A673 (cell line): ENCODE measurements around the gene TMEFF2. TPM values are rescaled to one million over a fixed set of nuclear protein-coding genes. Genes with fewer than 3 reads are reported as not detected.

Experiments
- BruUV-seq: library from RNA; stranded (reverse); fragments of 400-500 nt; replicated peaks from 2 replicates; lab custom pipeline; 2021; lab: Mats Ljungman, UMichigan
- CTCF ChIA-PET: fragments of 300-600 bp; sonication (Branson Sonifier 250); formaldehyde crosslinking; loops from one replicate; lab custom pipeline; 2022; ENCODE audit warnings: antibody characterized with exemption; lab: Charles Lee
- POLR2A ChIA-PET: fragments of 300-600 bp; sonication (Branson Sonifier 250); formaldehyde crosslinking; loops from one replicate; lab custom pipeline; 2022; ENCODE audit warnings: antibody characterized with exemption; ENCODE audit not compliant: low non-redundant PET; lab: Charles Lee
- DNase-seq: peaks from one replicate; pipeline ENCODE4 v3.0.0-alpha.2; 2015; ENCODE audit warnings: low spot score
- H3K27ac ChIP-seq: fragments of 200-600 bp; sonication (generic); 2 replicates; pipeline ENCODE4 v1.5.1; 2016; ENCODE audit warnings: mixed run types, low read depth, mild to moderate bottlenecking, mixed read lengths, antibody characterized with exemption, low read length; ENCODE audit not compliant: poor library complexity, severe bottlenecking
- H3K27me3 ChIP-seq: fragments of 200-600 bp; sonication (generic); replicated peaks from 2 replicates; pipeline ENCODE4 v1.6.1; 2017; ENCODE audit warnings: mixed run types, low read depth, mild to moderate bottlenecking, mixed read lengths, antibody characterized with exemption, low read length; ENCODE audit not compliant: insufficient read depth, poor library complexity
- H3K36me3 ChIP-seq: fragments of 200-600 bp; sonication (generic); 2 replicates; pipeline ENCODE4 v1.6.1; 2016; ENCODE audit warnings: mixed run types, mild to moderate bottlenecking, mixed read lengths, antibody characterized with exemption, low read length; ENCODE audit not compliant: insufficient read depth, poor library complexity, severe bottlenecking
- H3K4me1 ChIP-seq: fragments of 200-600 bp; sonication (generic); 2 replicates; pipeline ENCODE4 v1.6.1; 2017; ENCODE audit warnings: mixed run types, mild to moderate bottlenecking, mixed read lengths, antibody characterized with exemption, low read length; ENCODE audit not compliant: insufficient read depth, poor library complexity, severe bottlenecking
- H3K4me3 ChIP-seq: fragments of 200-600 bp; sonication (generic); 2 replicates; pipeline ENCODE4 v1.5.1; 2016; ENCODE audit warnings: low read depth, mixed run types, mild to moderate bottlenecking, mixed read lengths, low read length; ENCODE audit not compliant: poor library complexity, severe bottlenecking
- H3K9me3 ChIP-seq: fragments of 200-600 bp; sonication (generic); 2 replicates; pipeline ENCODE4 v1.6.1; 2016; ENCODE audit warnings: mixed run types, low read depth, mild to moderate bottlenecking, mixed read lengths, antibody characterized with exemption, low read length; ENCODE audit not compliant: poor library complexity, severe bottlenecking
- CTCF ChIP-seq: fragments of 300-800, 200-600 bp; sonication (generic); conservative IDR thresholded peaks from 2 replicates; pipeline ENCODE4 v1.5.1; 2017; ENCODE audit warnings: low read depth, mild to moderate bottlenecking, antibody characterized with exemption, low read length, moderate library complexity, mixed read lengths
- EZH2 ChIP-seq: fragments of 200-600 bp; sonication (generic); IDR thresholded peaks from 2 replicates; pipeline ENCODE4 v1.6.1; 2017; ENCODE audit warnings: borderline replicate concordance, low read depth, mild to moderate bottlenecking, mixed read lengths, antibody characterized with exemption, low read length; ENCODE audit not compliant: poor library complexity, severe bottlenecking
- intact Hi-C: fragments of 100-400 bp; cut with micrococcal nuclease; formaldehyde crosslinking; loops from one replicate; pipeline ENCODE4 v1.10.0; 2022; ENCODE audit not compliant: unreplicated experiment
- total RNA-seq: library from RNA; stranded (reverse); gene quantifications from 2 replicates; pipeline ENCODE4 v1.2.3, GENCODE V29; 2021

TMEFF2 gene
- total RNA-seq, 1 experiment from 2014 or later, result 7.0 TPM

GRCh38 chr2:191917967-191918651 lies 276.6 kb downstream of the TMEFF2 start:
- Histone ChIP-seq H3K27ac (no peak overlapping the region), H3K36me3 (no peaks in the 10 kb centered on the region), H3K4me3 (no peak overlapping the region), H3K9me3 (no peaks in the 10 kb centered on the region), H3K4me1 (no peaks in the 10 kb centered on the region), H3K27me3 (no peaks in the 10 kb centered on the region)
- BruUV-seq, result no TSS peak
- ChIA-PET CTCF (no interaction called here), POLR2A (no interaction called here)
- no peak for TF ChIP-seq EZH2
- TF ChIP-seq CTCF, result no peak
- intact Hi-C loops, result no loop called here
- DNase-seq, result no peak

- no peaks in the 10 kb centered on the region for H3K36me3 ChIP-seq
- H3K27ac ChIP-seq, result no peak overlapping the region
- TF ChIP-seq CTCF, result no peak
- TF ChIP-seq EZH2, result no peak
- no peaks in the 10 kb centered on the region for H3K27me3 ChIP-seq
- no peaks in the 10 kb centered on the region for H3K4me1 ChIP-seq
- no TSS peak for BruUV-seq
- POLR2A ChIA-PET, result no interaction called here
- CTCF ChIA-PET, result no interaction called here
- no peak overlapping the region for H3K4me3 ChIP-seq
- no peak for DNase-seq
- intact Hi-C loops, result no loop called here
- no peaks in the 10 kb centered on the region for H3K9me3 ChIP-seq
Observed at GRCh38 chr2:191917430-191917881, 277.3 kb downstream of the TMEFF2 start.

GRCh38 chr2:191916826-191917225 lies 277.9 kb downstream of the TMEFF2 start:
- Histone ChIP-seq H3K36me3 (no peaks in the 10 kb centered on the region), H3K4me1 (no peaks in the 10 kb centered on the region), H3K27me3 (no peaks in the 10 kb centered on the region), H3K4me3 (no peak overlapping the region), H3K9me3 (no peaks in the 10 kb centered on the region), H3K27ac (no peak overlapping the region)
- POLR2A ChIA-PET, result no interaction called here
- CTCF ChIA-PET, result no interaction called here
- TF ChIP-seq CTCF (no peak), EZH2 (no peak)
- intact Hi-C loops, result no loop called here
- BruUV-seq, result no TSS peak
- no peak for DNase-seq
